Coronary artery (tissue), 2 donors: ENCODE measurements around the gene ABHD4.

Source experiments
- DNase-seq: peaks from one replicate; pipeline ENCODE4 v3.0.0-alpha.2; 2017; ENCODE audit warnings: low spot score
- H3K27ac ChIP-seq, 2 donors: fragments of 200-600 bp; sonication (generic); one replicate each; pipeline ENCODE4 v1.5.1; 2016 to 2019
- H3K4me3 ChIP-seq: fragments of 200-600 bp; sonication (generic); 2 replicates; pipeline ENCODE4 v1.5.1; 2016; ENCODE audit warnings: mild to moderate bottlenecking, moderate library complexity
- TF ChIP-seq, protein P1 (sequence below): fragments of 200-600 bp; sonication (generic); IDR thresholded peaks from one replicate; pipeline ENCODE4 v1.5.1; 2019; ENCODE audit warnings: antibody characterized with exemption

The ABHD4 gene, protein sequence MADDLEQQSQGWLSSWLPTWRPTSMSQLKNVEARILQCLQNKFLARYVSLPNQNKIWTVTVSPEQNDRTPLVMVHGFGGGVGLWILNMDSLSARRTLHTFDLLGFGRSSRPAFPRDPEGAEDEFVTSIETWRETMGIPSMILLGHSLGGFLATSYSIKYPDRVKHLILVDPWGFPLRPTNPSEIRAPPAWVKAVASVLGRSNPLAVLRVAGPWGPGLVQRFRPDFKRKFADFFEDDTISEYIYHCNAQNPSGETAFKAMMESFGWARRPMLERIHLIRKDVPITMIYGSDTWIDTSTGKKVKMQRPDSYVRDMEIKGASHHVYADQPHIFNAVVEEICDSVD

DNA sequence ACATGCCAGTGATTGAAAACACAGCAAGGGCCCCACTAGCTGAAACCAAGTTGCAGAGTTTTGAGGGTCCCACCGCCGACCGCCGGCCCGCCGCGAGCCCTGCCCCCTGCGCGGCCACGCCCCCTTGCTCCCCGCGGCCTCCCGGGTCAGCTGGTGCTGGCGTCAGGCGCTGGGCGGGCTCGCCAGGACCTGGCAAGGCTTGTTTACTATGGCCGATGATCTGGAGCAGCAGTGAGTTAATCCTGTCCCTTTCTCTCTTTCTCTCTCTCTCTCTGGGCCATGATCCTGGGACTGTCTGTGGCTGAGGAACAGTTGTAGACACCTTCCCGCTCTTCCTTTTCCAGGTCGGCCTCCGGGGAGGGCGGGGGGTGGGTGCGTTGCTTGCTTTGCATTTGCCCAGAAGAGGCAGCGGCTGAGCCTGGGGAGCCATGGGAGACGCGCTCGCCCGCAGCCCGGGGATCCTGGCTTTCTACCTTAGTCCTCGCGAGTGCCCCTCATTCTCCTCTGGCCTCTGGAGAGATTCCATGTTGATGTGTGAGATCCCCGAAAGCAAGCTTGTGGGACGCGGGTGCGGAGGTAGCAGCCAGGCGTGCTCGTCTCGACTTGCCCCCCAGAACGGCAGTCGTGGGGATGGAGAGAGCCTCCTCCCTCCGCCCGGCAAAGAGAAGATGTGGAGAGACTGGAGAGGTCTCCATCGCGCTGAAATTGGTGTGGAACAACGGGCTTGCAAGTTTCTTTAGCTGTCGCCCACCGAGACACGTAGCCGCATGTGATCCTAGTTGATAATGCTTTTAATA is at the start of gene ABHD4:
TSS of gene ABHD4 (plus strand) at position 202 of the 797 bp plus-strand sequence. CDS start at position 209, 7 bp downstream.
- Histone ChIP-seq H3K4me3 (peak within 1 kb of the TSS; percentile 82), H3K27ac (peak within 1 kb of the TSS; percentile 80 to 88)
- peak; percentile 88 for DNase-seq
- TF ChIP-seq, protein P1, sequence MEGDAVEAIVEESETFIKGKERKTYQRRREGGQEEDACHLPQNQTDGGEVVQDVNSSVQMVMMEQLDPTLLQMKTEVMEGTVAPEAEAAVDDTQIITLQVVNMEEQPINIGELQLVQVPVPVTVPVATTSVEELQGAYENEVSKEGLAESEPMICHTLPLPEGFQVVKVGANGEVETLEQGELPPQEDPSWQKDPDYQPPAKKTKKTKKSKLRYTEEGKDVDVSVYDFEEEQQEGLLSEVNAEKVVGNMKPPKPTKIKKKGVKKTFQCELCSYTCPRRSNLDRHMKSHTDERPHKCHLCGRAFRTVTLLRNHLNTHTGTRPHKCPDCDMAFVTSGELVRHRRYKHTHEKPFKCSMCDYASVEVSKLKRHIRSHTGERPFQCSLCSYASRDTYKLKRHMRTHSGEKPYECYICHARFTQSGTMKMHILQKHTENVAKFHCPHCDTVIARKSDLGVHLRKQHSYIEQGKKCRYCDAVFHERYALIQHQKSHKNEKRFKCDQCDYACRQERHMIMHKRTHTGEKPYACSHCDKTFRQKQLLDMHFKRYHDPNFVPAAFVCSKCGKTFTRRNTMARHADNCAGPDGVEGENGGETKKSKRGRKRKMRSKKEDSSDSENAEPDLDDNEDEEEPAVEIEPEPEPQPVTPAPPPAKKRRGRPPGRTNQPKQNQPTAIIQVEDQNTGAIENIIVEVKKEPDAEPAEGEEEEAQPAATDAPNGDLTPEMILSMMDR, result no peak

DNA sequence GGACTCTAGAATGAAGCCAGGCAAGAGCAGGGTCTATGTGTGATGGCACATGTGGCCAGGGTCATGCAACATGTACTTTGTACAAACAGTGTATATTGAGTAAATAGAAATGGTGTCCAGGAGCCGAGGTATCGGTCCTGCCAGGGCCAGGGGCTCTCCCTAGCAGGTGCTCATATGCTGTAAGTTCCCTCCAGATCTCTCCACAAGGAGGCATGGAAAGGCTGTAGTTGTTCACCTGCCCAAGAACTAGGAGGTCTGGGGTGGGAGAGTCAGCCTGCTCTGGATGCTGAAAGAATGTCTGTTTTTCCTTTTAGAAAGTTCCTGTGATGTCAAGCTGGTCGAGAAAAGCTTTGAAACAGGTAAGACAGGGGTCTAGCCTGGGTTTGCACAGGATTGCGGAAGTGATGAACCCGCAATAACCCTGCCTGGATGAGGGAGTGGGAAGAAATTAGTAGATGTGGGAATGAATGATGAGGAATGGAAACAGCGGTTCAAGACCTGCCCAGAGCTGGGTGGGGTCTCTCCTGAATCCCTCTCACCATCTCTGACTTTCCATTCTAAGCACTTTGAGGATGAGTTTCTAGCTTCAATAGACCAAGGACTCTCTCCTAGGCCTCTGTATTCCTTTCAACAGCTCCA is 48.7 kb upstream of the ABHD4 start:
- DNase-seq, result no peak
- TF ChIP-seq, protein P1, result no peak
- no peak overlapping the region for H3K4me3 ChIP-seq
- H3K27ac ChIP-seq, result peak overlapping the region in 1 of 2 donors; percentile 0

DNA sequence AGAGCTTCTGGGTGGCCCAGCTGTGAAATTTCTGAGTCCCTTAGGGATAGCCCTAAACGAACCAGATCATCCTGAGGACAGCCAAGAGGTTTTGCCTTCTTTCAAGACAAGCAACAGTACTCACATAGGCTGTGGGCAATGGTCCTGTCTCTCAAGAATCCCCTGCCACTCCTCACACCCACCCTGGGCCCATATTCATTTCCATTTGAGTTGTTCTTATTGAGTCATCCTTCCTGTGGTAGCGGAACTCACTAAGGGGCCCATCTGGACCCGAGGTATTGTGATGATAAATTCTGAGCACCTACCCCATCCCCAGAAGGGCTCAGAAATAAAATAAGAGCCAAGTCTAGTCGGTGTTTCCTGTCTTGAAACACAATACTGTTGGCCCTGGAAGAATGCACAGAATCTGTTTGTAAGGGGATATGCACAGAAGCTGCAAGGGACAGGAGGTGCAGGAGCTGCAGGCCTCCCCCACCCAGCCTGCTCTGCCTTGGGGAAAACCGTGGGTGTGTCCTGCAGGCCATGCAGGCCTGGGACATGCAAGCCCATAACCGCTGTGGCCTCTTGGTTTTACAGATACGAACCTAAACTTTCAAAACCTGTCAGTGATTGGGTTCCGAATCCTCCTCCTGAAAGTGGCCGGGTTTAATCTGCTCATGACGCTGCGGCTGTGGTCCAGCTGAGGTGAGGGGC is 48.0 kb upstream of the ABHD4 start:
- Histone ChIP-seq H3K27ac (peak overlapping the region in 1 of 2 donors; percentile 0), H3K4me3 (no peak overlapping the region)
- DNase-seq, result no peak
- TF ChIP-seq, protein P1, result no peak

DNA sequence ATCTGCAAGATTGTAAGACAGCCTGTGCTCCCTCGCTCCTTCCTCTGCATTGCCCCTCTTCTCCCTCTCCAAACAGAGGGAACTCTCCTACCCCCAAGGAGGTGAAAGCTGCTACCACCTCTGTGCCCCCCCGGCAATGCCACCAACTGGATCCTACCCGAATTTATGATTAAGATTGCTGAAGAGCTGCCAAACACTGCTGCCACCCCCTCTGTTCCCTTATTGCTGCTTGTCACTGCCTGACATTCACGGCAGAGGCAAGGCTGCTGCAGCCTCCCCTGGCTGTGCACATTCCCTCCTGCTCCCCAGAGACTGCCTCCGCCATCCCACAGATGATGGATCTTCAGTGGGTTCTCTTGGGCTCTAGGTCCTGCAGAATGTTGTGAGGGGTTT is 46.5 kb upstream of the ABHD4 start:
- H3K27ac ChIP-seq, result peak overlapping the region in 1 of 2 donors; percentile 21
- no peak overlapping the region for H3K4me3 ChIP-seq
- TF ChIP-seq, protein P1, result no peak
- no peak for DNase-seq

DNA sequence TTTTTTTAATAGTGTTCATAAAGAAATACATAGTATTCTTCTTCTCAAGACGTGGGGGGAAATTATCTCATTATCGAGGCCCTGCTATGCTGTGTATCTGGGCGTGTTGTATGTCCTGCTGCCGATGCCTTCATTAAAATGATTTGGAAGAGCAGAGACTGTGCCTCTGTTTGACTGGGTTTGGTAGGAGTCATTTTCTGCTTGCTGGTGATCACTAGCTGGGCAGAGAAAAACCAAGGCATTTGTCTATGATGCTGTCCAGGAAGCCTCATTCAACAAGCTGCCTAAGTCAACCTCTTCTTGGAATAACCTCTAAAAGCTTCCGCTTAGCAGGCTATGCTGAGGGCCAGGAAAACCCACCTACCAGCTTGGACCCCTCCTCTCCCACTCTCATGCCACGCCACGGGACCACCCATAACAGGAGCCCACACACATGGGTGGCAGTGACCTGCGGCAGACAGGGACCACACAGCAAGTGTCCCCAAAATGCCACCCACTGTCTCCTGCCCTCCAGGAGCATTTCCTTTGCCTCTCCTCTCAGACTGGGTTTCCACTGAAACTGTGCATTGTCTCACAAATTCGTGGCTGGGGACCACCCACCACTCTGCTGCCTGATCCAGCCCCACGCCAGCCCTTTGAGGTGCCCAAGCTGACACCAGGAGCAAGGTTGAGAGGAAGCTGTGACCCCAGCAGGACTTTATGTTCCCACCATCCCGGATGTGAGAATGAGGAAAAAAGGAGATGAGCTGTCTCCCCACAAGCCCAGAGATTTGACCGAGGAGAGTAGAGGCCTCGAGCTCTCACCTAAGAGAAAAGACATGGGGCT is 45.9 kb upstream of the ABHD4 start:
- TF ChIP-seq, protein P1, result no peak
- no peak for DNase-seq
- H3K27ac ChIP-seq, result no peak overlapping the region

DNA sequence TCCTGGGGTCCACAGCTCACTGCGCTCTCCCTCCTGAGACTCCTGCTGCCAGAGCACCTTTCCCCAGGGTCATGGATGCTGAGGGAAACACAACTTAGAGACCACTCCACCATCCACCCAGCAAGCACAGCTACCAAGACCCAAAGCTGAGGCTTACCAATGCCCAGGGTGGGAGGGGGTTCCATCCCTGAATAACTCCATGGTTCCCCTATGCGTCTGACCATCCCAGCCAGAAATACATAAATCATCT is 45.3 kb upstream of the ABHD4 start:
- DNase-seq, result no peak
- Histone ChIP-seq H3K27ac (no peak overlapping the region), H3K4me3 (no peak overlapping the region)
- TF ChIP-seq, protein P1, result no peak

More for the DNA sequence above, 45.9 kb upstream of the ABHD4 start:
- no peak overlapping the region for H3K4me3 ChIP-seq
